SU-DHL-6 (cell line): ENCODE data around the gene LHFPL6.

Source experiments
- H2AFZ ChIP-seq: fragments of 200-600 bp; sonication (generic); 2 replicates; pipeline ENCODE4 v1.6.1; 2014; ENCODE audit warnings: low read depth, mild to moderate bottlenecking, moderate library complexity, mixed read lengths, antibody characterized with exemption, low read length; ENCODE audit not compliant: severe bottlenecking
- H3F3A ChIP-seq: fragments of 200-600 bp; shearing (Covaris generic); 2 replicates; pipeline ENCODE4 v1.6.0; 2016; ENCODE audit warnings: antibody characterized with exemption, mild to moderate bottlenecking; ENCODE audit not compliant: insufficient read depth
- H3K27ac ChIP-seq: fragments of 200-600 bp; sonication (generic); 2 replicates; pipeline ENCODE4 v1.5.1; 2016; ENCODE audit warnings: low read depth, mild to moderate bottlenecking, low read length, moderate library complexity, mixed read lengths
- H3K27me3 ChIP-seq: fragments of 200-600 bp; sonication (generic), shearing (Covaris generic); 2 replicates; pipeline ENCODE4 v1.6.0; 2014; ENCODE audit warnings: mild to moderate bottlenecking, low read length
- H3K36me3 ChIP-seq: fragments of 200-600 bp; sonication (generic); 2 replicates; pipeline ENCODE4 v1.6.1; 2014; ENCODE audit warnings: mild to moderate bottlenecking, low read length, mixed read lengths
- H3K4me2 ChIP-seq: fragments of 300-600, 200-600 bp; shearing (Covaris generic), sonication (generic); 2 replicates; pipeline ENCODE4 v1.6.0; 2014; ENCODE audit warnings: low read length, low read depth, mild to moderate bottlenecking; ENCODE audit not compliant: poor library complexity, severe bottlenecking
- H3K4me3 ChIP-seq: fragments of 200-600 bp; sonication (generic); 2 replicates; pipeline ENCODE4 v1.5.1; 2014; ENCODE audit warnings: antibody characterized with exemption, low read length, mild to moderate bottlenecking, mixed read lengths; ENCODE audit not compliant: insufficient read depth, poor library complexity, severe bottlenecking
- H3K79me2 ChIP-seq: fragments of 200-600 bp; sonication (generic); 2 replicates; pipeline ENCODE4 v1.6.1; 2014; ENCODE audit warnings: mild to moderate bottlenecking, low read length, moderate library complexity; ENCODE audit not compliant: insufficient read depth
- H3K9ac ChIP-seq: fragments of 200-600 bp; sonication (generic); 2 replicates; pipeline ENCODE4 v1.7.0; 2014; ENCODE audit warnings: mild to moderate bottlenecking, low read length
- H3K9me2 ChIP-seq: fragments of 200-600 bp; sonication (generic); replicated peaks from 2 replicates; pipeline ENCODE4 v1.6.1; 2014; ENCODE audit warnings: low read length; ENCODE audit not compliant: insufficient read depth
- H3K9me3 ChIP-seq: fragments of 200-600 bp; sonication (generic); 2 replicates; pipeline ENCODE4 v1.6.1; 2014; ENCODE audit warnings: low read length, mixed read lengths; ENCODE audit not compliant: insufficient read depth
- H4K20me1 ChIP-seq: fragments of 200-600 bp; sonication (generic); 2 replicates; pipeline ENCODE4 v1.6.1; 2014; ENCODE audit warnings: low read depth, mild to moderate bottlenecking, antibody characterized with exemption, low read length, moderate library complexity, mixed read lengths
- EZH2phosphoT487 ChIP-seq: fragments of 200-600 bp; sonication (generic), shearing (Covaris generic); conservative IDR thresholded peaks from 2 replicates; pipeline ENCODE4 v1.6.1; 2018; ENCODE audit warnings: mild to moderate bottlenecking, antibody characterized with exemption, low read length, moderate library complexity, mixed read lengths
- TF ChIP-seq, protein P1 (sequence below): fragments of 200-600 bp; sonication (generic); IDR thresholded peaks from one replicate; pipeline ENCODE4 v1.5.1; 2017; ENCODE audit warnings: antibody characterized with exemption, mild to moderate bottlenecking, low read length, moderate library complexity; ENCODE audit not compliant: insufficient read depth, poor library complexity, severe bottlenecking

The LHFPL6 gene

DNA sequence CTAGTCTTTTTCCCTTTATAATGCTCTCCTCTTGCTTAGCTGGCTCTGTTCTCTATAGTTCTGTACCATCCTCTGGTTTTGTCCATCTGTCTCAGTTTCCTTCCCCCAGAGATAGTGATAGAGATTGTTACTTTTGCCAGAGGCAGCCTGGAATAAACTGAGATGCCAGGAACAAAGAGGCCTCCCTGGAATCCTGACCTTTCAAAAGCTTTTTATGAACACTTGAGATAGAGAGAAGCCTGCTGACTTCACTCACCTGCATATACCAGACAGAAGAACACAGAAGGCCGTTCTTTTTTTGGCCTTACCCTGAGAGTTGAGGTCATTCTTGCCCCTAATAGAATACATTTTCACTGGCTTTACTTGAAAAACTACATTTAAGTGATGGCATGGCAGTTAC lies 150.2 kb downstream of the LHFPL6 start:
- H3K36me3 ChIP-seq, result no peaks in the 10 kb centered on the region; the same call in 1 of the 2 replicates
- H3K9ac ChIP-seq, result no peak overlapping the region
- H3K4me2 ChIP-seq, result no peak overlapping the region
- H4K20me1 ChIP-seq, result no peaks in the 10 kb centered on the region
- no peaks in the 10 kb centered on the region for H3K27me3 ChIP-seq
- no peaks in the 10 kb centered on the region for H3K79me2 ChIP-seq
- TF ChIP-seq, protein P1, sequence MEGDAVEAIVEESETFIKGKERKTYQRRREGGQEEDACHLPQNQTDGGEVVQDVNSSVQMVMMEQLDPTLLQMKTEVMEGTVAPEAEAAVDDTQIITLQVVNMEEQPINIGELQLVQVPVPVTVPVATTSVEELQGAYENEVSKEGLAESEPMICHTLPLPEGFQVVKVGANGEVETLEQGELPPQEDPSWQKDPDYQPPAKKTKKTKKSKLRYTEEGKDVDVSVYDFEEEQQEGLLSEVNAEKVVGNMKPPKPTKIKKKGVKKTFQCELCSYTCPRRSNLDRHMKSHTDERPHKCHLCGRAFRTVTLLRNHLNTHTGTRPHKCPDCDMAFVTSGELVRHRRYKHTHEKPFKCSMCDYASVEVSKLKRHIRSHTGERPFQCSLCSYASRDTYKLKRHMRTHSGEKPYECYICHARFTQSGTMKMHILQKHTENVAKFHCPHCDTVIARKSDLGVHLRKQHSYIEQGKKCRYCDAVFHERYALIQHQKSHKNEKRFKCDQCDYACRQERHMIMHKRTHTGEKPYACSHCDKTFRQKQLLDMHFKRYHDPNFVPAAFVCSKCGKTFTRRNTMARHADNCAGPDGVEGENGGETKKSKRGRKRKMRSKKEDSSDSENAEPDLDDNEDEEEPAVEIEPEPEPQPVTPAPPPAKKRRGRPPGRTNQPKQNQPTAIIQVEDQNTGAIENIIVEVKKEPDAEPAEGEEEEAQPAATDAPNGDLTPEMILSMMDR, result no peak
- TF ChIP-seq EZH2phosphoT487, result no peak
- H3K9me2 ChIP-seq, result no peaks in the 10 kb centered on the region
- peaks cover 3% of the 10 kb centered on the region; the same call in 1 of the 2 replicates for H3K9me3 ChIP-seq
- no peak overlapping the region for H2AFZ ChIP-seq
- H3K4me3 ChIP-seq, result no peak overlapping the region
- no peak overlapping the region for H3K27ac ChIP-seq
- no peaks in the 10 kb centered on the region for H3F3A ChIP-seq

DNA sequence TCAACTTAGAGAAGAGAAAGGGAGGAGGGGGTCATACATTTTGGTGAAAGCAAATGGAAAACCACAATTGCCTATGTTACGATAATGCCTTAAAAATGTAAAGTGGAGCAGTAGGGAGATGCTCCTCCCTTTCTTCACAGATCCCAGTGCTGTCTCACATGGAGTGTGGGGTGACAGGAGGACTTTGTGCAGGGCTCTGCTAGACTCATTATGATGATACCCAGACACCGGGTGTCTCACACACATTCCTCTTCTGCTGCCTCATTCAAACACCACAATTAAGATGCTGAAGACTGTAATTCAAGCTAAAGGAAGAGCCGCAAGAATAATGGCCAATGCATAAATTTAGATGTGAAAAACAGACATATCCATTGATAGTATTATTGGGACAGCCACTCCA lies 150.6 kb downstream of the LHFPL6 start:
- no peaks in the 10 kb centered on the region for H3K79me2 ChIP-seq
- no peak overlapping the region for H3K9ac ChIP-seq
- peaks cover 3% of the 10 kb centered on the region; the same call in 1 of the 2 replicates for H3K9me3 ChIP-seq
- H2AFZ ChIP-seq, result no peak overlapping the region
- no peaks in the 10 kb centered on the region for H3K9me2 ChIP-seq
- TF ChIP-seq, protein P1, result no peak
- TF ChIP-seq EZH2phosphoT487, result no peak
- no peaks in the 10 kb centered on the region for H3K27me3 ChIP-seq
- no peaks in the 10 kb centered on the region for H3F3A ChIP-seq
- H3K36me3 ChIP-seq, result no peaks in the 10 kb centered on the region; the same call in 1 of the 2 replicates
- H4K20me1 ChIP-seq, result no peaks in the 10 kb centered on the region
- no peak overlapping the region for H3K4me2 ChIP-seq
- no peak overlapping the region for H3K27ac ChIP-seq
- no peak overlapping the region for H3K4me3 ChIP-seq

DNA sequence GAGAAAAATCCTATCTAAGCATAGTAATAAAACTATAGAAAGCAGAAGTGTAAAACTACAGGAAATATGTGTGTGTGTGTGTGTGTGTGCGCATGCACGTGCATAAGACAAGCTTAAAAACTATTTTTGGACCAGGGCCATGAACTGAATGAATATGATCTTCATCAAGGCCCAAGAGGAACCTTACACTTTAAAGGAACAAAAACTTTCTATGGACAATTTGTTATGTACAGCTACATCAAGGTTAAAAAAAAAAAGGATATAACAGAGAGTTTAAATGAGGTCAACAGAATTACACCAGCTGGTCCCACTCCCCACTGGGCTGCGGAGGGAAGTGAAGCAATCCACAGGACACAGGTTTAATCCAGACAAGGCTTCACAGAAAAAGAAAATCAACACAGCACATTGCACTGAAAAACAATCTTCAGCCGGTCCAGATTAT lies 151.1 kb downstream of the LHFPL6 start:
- Histone ChIP-seq H3K9ac (no peak overlapping the region), H3K27ac (no peak overlapping the region)

More for the DNA sequence above, 151.1 kb downstream of the LHFPL6 start:
- Histone ChIP-seq H3K79me2 (no peaks in the 10 kb centered on the region), H3K4me2 (peak overlapping the region; percentile 49), H3K36me3 (no peaks in the 10 kb centered on the region; the same call in 1 of the 2 replicates), H2AFZ (no peak overlapping the region), H3K9me2 (no peaks in the 10 kb centered on the region), H3K9me3 (no peaks in the 10 kb centered on the region), H3K4me3 (no peak overlapping the region), H3K27me3 (no peaks in the 10 kb centered on the region), H3F3A (no peaks in the 10 kb centered on the region), H4K20me1 (no peaks in the 10 kb centered on the region)
- no peak for TF ChIP-seq EZH2phosphoT487
- TF ChIP-seq, protein P1, result no peak
